Neural cell (in vitro differentiated cells): ENCODE measurements around the gene BCO2. TPM values are rescaled to one million over a fixed set of nuclear protein-coding genes. Genes with fewer than 3 reads are reported as not detected.

ENCODE experiments used
- H2AFZ ChIP-seq: fragments of 200-600, 300-800 bp; sonication (generic), shearing (Covaris generic); 2 replicates; pipeline ENCODE4 v1.6.0; 2014; ENCODE audit warnings: low read depth, mild to moderate bottlenecking, antibody characterized with exemption, low read length, moderate library complexity
- H3F3A ChIP-seq: fragments of 200-600 bp; shearing (Covaris generic); 2 replicates; pipeline ENCODE4 v1.6.1; 2016; ENCODE audit warnings: mild to moderate bottlenecking, moderate library complexity, mixed read lengths, antibody characterized with exemption, low read length; ENCODE audit not compliant: insufficient read depth, poor library complexity, severe bottlenecking
- H3K27ac ChIP-seq: fragments of 200-600, 300-800 bp; sonication (generic), shearing (Covaris generic); 2 replicates; pipeline ENCODE4 v1.5.1; 2014; ENCODE audit warnings: mild to moderate bottlenecking, low read length, moderate library complexity
- H3K27me3 ChIP-seq: fragments of 300-800, 200-600 bp; sonication (generic), shearing (Covaris generic); 2 replicates; pipeline ENCODE4 v1.6.0; 2014; ENCODE audit warnings: mild to moderate bottlenecking, low read depth, low read length, moderate library complexity; ENCODE audit not compliant: insufficient read depth
- H3K36me3 ChIP-seq: fragments of 300-800, 200-600 bp; sonication (generic), shearing (Covaris generic); 2 replicates; pipeline ENCODE4 v1.5.1; 2014; ENCODE audit warnings: mild to moderate bottlenecking, antibody characterized with exemption, low read length, moderate library complexity; ENCODE audit not compliant: insufficient read depth
- H3K4me2 ChIP-seq: fragments of 300-800, 200-600 bp; sonication (generic), shearing (Covaris generic); 2 replicates; pipeline ENCODE4 v1.6.0; 2014; ENCODE audit warnings: mild to moderate bottlenecking, low read length
- H3K4me3 ChIP-seq: fragments of 300-800, 200-600 bp; sonication (generic), shearing (Covaris generic); 2 replicates; pipeline ENCODE4 v1.5.1; 2014; ENCODE audit warnings: mild to moderate bottlenecking, low read length, moderate library complexity
- H3K79me2 ChIP-seq: fragments of 200-600 bp; shearing (Covaris generic); replicated peaks from 2 replicates; pipeline ENCODE4 v1.6.0; 2014; ENCODE audit warnings: mild to moderate bottlenecking, low read length, moderate library complexity; ENCODE audit not compliant: insufficient read depth
- H3K9ac ChIP-seq: fragments of 300-800, 200-600 bp; sonication (generic), shearing (Covaris generic); 2 replicates; pipeline ENCODE4 v1.6.1; 2016; ENCODE audit warnings: mild to moderate bottlenecking, low read length, mixed read lengths
- H3K9me2 ChIP-seq: fragments of 200-600 bp; shearing (Covaris generic); 2 replicates; pipeline ENCODE4 v1.6.1; 2016; ENCODE audit warnings: mild to moderate bottlenecking, low read length, mixed read lengths; ENCODE audit not compliant: insufficient read depth
- H3K9me3 ChIP-seq: fragments of 200-600, 300-800 bp; sonication (generic), shearing (Covaris generic); 2 replicates; pipeline ENCODE4 v1.6.1; 2016; ENCODE audit warnings: mild to moderate bottlenecking, mixed run types, low read length, moderate library complexity, mixed read lengths
- H4K20me1 ChIP-seq: fragments of 200-600 bp; shearing (Covaris generic); 2 replicates; pipeline ENCODE4 v1.6.1; 2016; ENCODE audit warnings: mild to moderate bottlenecking, mixed run types; ENCODE audit not compliant: insufficient read depth
- CTCF ChIP-seq: fragments of 450-650 bp; IDR thresholded peaks from 2 replicates; pipeline ENCODE4 v1.5.1; 2014; ENCODE audit warnings: antibody characterized with exemption, mild to moderate bottlenecking, moderate library complexity; ENCODE audit not compliant: poor library complexity, severe bottlenecking
- EP300 ChIP-seq: fragments of 450-650 bp; conservative IDR thresholded peaks from 2 replicates; pipeline ENCODE4 v1.6.1; 2014; ENCODE audit warnings: antibody characterized with exemption, mild to moderate bottlenecking, moderate library complexity; ENCODE audit not compliant: poor library complexity, severe bottlenecking
- EZH2 ChIP-seq: fragments of 200-600, 300-800 bp; shearing (Covaris generic), sonication (generic); IDR thresholded peaks from 2 replicates; pipeline ENCODE4 v1.6.1; 2014; ENCODE audit warnings: antibody characterized with exemption, low read length, borderline replicate concordance, mild to moderate bottlenecking; ENCODE audit not compliant: insufficient read depth, poor library complexity, severe bottlenecking
- MXI1 ChIP-seq: fragments of 450-650 bp; conservative IDR thresholded peaks from 2 replicates; pipeline ENCODE4 v1.6.1; 2014; ENCODE audit warnings: antibody characterized with exemption, mild to moderate bottlenecking; ENCODE audit not compliant: poor library complexity, severe bottlenecking
- RAD21 ChIP-seq: fragments of 450-650 bp; conservative IDR thresholded peaks from 2 replicates; pipeline ENCODE4 v1.6.1; 2014; ENCODE audit warnings: antibody characterized with exemption, mild to moderate bottlenecking, moderate library complexity
- REST ChIP-seq: IDR thresholded peaks from 2 replicates; pipeline ENCODE4 v1.6.1; 2012; ENCODE audit warnings: borderline replicate concordance
- SMC3 ChIP-seq: fragments of 450-650 bp; conservative IDR thresholded peaks from 2 replicates; pipeline ENCODE4 v1.6.1; 2014; ENCODE audit warnings: antibody characterized with exemption, mild to moderate bottlenecking, moderate library complexity; ENCODE audit not compliant: poor library complexity
- TAF1 ChIP-seq: IDR thresholded peaks from 2 replicates; pipeline ENCODE4 v1.6.1; 2012; ENCODE audit warnings: low read depth
- polyA plus RNA-seq: library from polyadenylated mRNA; depleted of rRNA; stranded (reverse); fragments of >200 nt; gene quantifications from 2 replicates; pipeline ENCODE4 v1.2.3, GENCODE V29; 2014

Gene BCO2
- polyA plus RNA-seq, 1 donor from 2014 or later: 7.4 TPM

GRCh38 chr11:112176077-112176476 is 765 bp downstream of the BCO2 start:
- no peaks in the 10 kb centered on the region for H3K27me3 ChIP-seq
- H2AFZ ChIP-seq: peak overlapping the region; percentile 19
- no peaks in the 10 kb centered on the region for H4K20me1 ChIP-seq
- H3K4me2 ChIP-seq: no peak overlapping the region
- H3K27ac ChIP-seq: no peak overlapping the region
- no peaks in the 10 kb centered on the region for H3K9me2 ChIP-seq
- no peak overlapping the region for H3K9ac ChIP-seq
- TF ChIP-seq CTCF: no peak
- TF ChIP-seq EZH2: no peak
- H3K9me3 ChIP-seq: no peaks in the 10 kb centered on the region
- H3K4me3 ChIP-seq: no peak overlapping the region
- no peaks in the 10 kb centered on the region for H3K36me3 ChIP-seq
- H3F3A ChIP-seq: no peaks in the 10 kb centered on the region
- no peaks in the 10 kb centered on the region for H3K79me2 ChIP-seq

- Histone ChIP-seq H4K20me1 (no peaks in the 10 kb centered on the region), H3K36me3 (no peaks in the 10 kb centered on the region), H2AFZ (no peak overlapping the region), H3F3A (no peaks in the 10 kb centered on the region), H3K27ac (no peak overlapping the region), H3K4me3 (no peak overlapping the region), H3K9me2 (no peaks in the 10 kb centered on the region), H3K27me3 (no peaks in the 10 kb centered on the region), H3K4me2 (no peak overlapping the region), H3K9me3 (no peaks in the 10 kb centered on the region), H3K79me2 (no peaks in the 10 kb centered on the region), H3K9ac (no peak overlapping the region)
- no peak for TF ChIP-seq EP300
- TF ChIP-seq REST: no peak
- no peak for TF ChIP-seq TAF1
- no peak for TF ChIP-seq EZH2
- no peak for TF ChIP-seq CTCF
- no peak for TF ChIP-seq RAD21
- no peak for TF ChIP-seq SMC3
- no peak for TF ChIP-seq MXI1
Measured at GRCh38 chr11:112177589-112177988, 2.3 kb downstream of the BCO2 start.
